CD8-positive, alpha-beta memory T cell (primary cell): ENCODE results near the gene KRTAP10-10. TPM values are rescaled to one million over a fixed set of nuclear protein-coding genes. Genes with fewer than 3 reads are reported as not detected.
"Not testable (repeated sequence)": the region's sequence is repeated elsewhere in the genome, so short reads cannot be mapped to it uniquely, and the experiment has no call there.

Experiments used
- CTCF ChIA-PET: fragments of 350-600 bp; sonication (Branson Sonifier 250); formaldehyde crosslinking; loops from one replicate; lab custom pipeline; 2021; ENCODE audit warnings: antibody characterized with exemption; lab: Charles Lee
- POLR2A ChIA-PET: fragments of 350-600 bp; sonication (Branson Sonifier 250); formaldehyde crosslinking; loops from one replicate; lab custom pipeline; 2021; ENCODE audit warnings: antibody characterized with exemption; lab: Charles Lee
- DNase-seq, 5 donors: peaks; one replicate each; pipeline versions ENCODE4 v3.0.0 to v3.0.0-alpha.2; 2020 to 2022; ENCODE audit warnings: mixed read lengths in 1 of 5
- H3K27ac ChIP-seq: one replicate; pipeline ENCODE4 v1.7.0; 2013; ENCODE audit warnings: low read depth, mild to moderate bottlenecking, low read length, moderate library complexity
- H3K27me3 ChIP-seq: 2 replicates; pipeline ENCODE4 v1.7.0; 2013; ENCODE audit warnings: low read length, mild to moderate bottlenecking; ENCODE audit not compliant: insufficient read depth, poor library complexity, severe bottlenecking
- H3K36me3 ChIP-seq: 2 replicates; pipeline ENCODE4 v1.7.0; 2013; ENCODE audit warnings: mild to moderate bottlenecking, low read length, moderate library complexity; ENCODE audit not compliant: insufficient read depth
- H3K4me1 ChIP-seq: 2 replicates; pipeline ENCODE4 v1.7.0; 2013; ENCODE audit warnings: mild to moderate bottlenecking, low read length, moderate library complexity; ENCODE audit not compliant: insufficient read depth
- H3K4me3 ChIP-seq: 2 replicates; pipeline ENCODE4 v1.7.0; 2013; ENCODE audit warnings: mild to moderate bottlenecking, low read length
- H3K9me3 ChIP-seq: 2 replicates; pipeline ENCODE4 v1.7.0; 2013; ENCODE audit warnings: mild to moderate bottlenecking, low read length
- H3K27ac Mint-ChIP-seq, 8 donors: one replicate each; pipeline ENCODE4 v1.8.0; 2020 to 2021; ENCODE audit warnings: mixed read lengths in 8 of 8, mild to moderate bottlenecking in 6 of 8, inconsistent platforms in 3 of 8, moderate library complexity in 3 of 8
- H3K27me3 Mint-ChIP-seq, 2 donors: one replicate each; pipeline ENCODE4 v1.8.0; 2020 to 2021; ENCODE audit warnings: mixed read lengths in 2 of 2, mild to moderate bottlenecking in 1 of 2, moderate library complexity in 1 of 2
- H3K36me3 Mint-ChIP-seq, 3 donors: one replicate each; pipeline ENCODE4 v1.8.0; 2020 to 2021; ENCODE audit warnings: mixed read lengths in 3 of 3, inconsistent platforms in 1 of 3, mild to moderate bottlenecking in 1 of 3
- H3K4me1 Mint-ChIP-seq, 3 donors: one replicate each; pipeline ENCODE4 v1.8.0; 2020 to 2021; ENCODE audit warnings: mixed read lengths in 3 of 3, inconsistent platforms in 1 of 3, mild to moderate bottlenecking in 1 of 3
- H3K4me3 Mint-ChIP-seq, 7 donors: one replicate each; pipeline ENCODE4 v1.8.0; 2020 to 2021; ENCODE audit warnings: mixed read lengths in 7 of 7, mild to moderate bottlenecking in 6 of 7, moderate library complexity in 4 of 7, inconsistent platforms in 2 of 7
- H3K9me3 Mint-ChIP-seq, 5 donors: one replicate each; pipeline ENCODE4 v1.8.0; 2020 to 2022; ENCODE audit warnings: mixed read lengths in 5 of 5, mild to moderate bottlenecking in 3 of 5, moderate library complexity in 2 of 5, inconsistent platforms in 1 of 5
- polyA plus RNA-seq: library from polyadenylated mRNA; unstranded; fragments of 300-500 nt; fragmentation: Illumina TruSeq; gene quantifications from one replicate; pipeline ENCODE4 v1.2.3, GENCODE V29; 2021
- total RNA-seq, 2 experiments: library from RNA; stranded (reverse); gene quantifications; one replicate each; pipeline ENCODE4 v1.2.3, GENCODE V29; 2021

The KRTAP10-10 gene
- total and polyA plus RNA-seq, 3 experiments from 2014 or later = not detected

- Histone ChIP-seq H3K9me3 (no peaks in the 10 kb centered on the region), H3K4me1 (peaks cover 29% of the 10 kb centered on the region), H3K27ac (no peak overlapping the region), H3K36me3 (no peaks in the 10 kb centered on the region), H3K4me3 (peak overlapping the region; percentile 2), H3K27me3 (no peaks in the 10 kb centered on the region)
- Mint-ChIP-seq H3K4me3 (peak overlapping the region in 5 of 7 donors; percentile 32 to 71 (median 63)), H3K27me3 (no peaks in the 10 kb centered on the region), H3K4me1 (peaks cover 38 to 50% (median 40%) of the 10 kb centered on the region in 3 donors), H3K9me3 (peaks cover 25 to 38% (median 32%) of the 10 kb centered on the region in 5 donors), H3K27ac (peak overlapping the region; percentile 56 to 96 (median 84)), H3K36me3 (peaks cover 4 to 32% (median 17%) of the 10 kb centered on the region in 3 donors)
- POLR2A ChIA-PET = no interaction called here
- DNase-seq = no peak
- CTCF ChIA-PET = interaction anchor here (1.1 to 1.5 kb wide), 3 partner anchors 11 to 27 kb away, joined by 3 read pairs; partner anchors contain the start of gene KRTAP12-3
Measured at GRCh38 chr21:44630440-44630839, 6.7 kb upstream of the KRTAP10-10 start.

DNA sequence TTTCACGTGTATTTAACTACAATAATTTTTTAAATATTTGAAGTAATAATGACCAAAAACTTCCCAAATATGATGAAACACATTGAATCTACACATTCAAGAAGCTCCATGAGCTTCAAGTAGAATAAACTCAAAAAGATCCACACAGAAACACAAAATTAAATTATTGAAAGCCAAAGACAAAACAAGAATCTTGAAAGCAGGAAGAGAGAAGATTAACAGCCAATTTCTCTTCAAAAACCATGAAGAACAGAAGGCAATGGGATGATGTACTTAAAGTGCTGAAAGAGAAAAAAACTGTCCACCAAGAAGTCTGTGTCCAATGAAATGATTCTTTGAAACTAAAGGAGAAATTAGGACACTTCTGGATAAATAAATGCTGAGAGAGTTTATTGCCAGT is 5.1 kb upstream of the KRTAP10-10 start:
- Mint-ChIP-seq H3K27ac (no peak overlapping the region), H3K9me3 (peaks cover 25 to 38% (median 32%) of the 10 kb centered on the region in 5 donors), H3K4me1 (peaks cover 25 to 34% (median 26%) of the 10 kb centered on the region in 3 donors), H3K4me3 (no peak overlapping the region), H3K27me3 (no peaks in the 10 kb centered on the region), H3K36me3 (peaks cover 4 to 32% (median 17%) of the 10 kb centered on the region in 3 donors)
- no peaks in the 10 kb centered on the region for H3K9me3 ChIP-seq
- no peak overlapping the region for H3K4me3 ChIP-seq
- H3K36me3 ChIP-seq = no peaks in the 10 kb centered on the region
- POLR2A ChIA-PET = no interaction called here
- H3K4me1 ChIP-seq = peaks cover 19% of the 10 kb centered on the region
- H3K27me3 ChIP-seq = no peaks in the 10 kb centered on the region
- CTCF ChIA-PET = no interaction called here
- no peak for DNase-seq
- H3K27ac ChIP-seq = no peak overlapping the region

GRCh38 chr21:44636209-44637017 is 743 bp upstream of the KRTAP10-10 start:
- Histone ChIP-seq H3K4me1 (no peaks in the 10 kb centered on the region), H3K9me3 (no peaks in the 10 kb centered on the region), H3K4me3 (no peak overlapping the region), H3K27me3 (no peaks in the 10 kb centered on the region), H3K27ac (no peak overlapping the region), H3K36me3 (no peaks in the 10 kb centered on the region)
- H3K9me3 Mint-ChIP-seq = peaks cover 17 to 26% (median 23%) of the 10 kb centered on the region in 5 donors
- H3K36me3 Mint-ChIP-seq = peaks cover 2 to 25% (median 5%) of the 10 kb centered on the region in 3 donors
- no peaks in the 10 kb centered on the region for H3K4me1 Mint-ChIP-seq
- H3K27ac Mint-ChIP-seq = no peak overlapping the region
- peaks cover 2 to 14% of the 10 kb centered on the region in 2 donors for H3K27me3 Mint-ChIP-seq
- ChIA-PET POLR2A (no interaction called here), CTCF (no interaction called here)
- no peak for DNase-seq
- no peak overlapping the region for H3K4me3 Mint-ChIP-seq

DNA sequence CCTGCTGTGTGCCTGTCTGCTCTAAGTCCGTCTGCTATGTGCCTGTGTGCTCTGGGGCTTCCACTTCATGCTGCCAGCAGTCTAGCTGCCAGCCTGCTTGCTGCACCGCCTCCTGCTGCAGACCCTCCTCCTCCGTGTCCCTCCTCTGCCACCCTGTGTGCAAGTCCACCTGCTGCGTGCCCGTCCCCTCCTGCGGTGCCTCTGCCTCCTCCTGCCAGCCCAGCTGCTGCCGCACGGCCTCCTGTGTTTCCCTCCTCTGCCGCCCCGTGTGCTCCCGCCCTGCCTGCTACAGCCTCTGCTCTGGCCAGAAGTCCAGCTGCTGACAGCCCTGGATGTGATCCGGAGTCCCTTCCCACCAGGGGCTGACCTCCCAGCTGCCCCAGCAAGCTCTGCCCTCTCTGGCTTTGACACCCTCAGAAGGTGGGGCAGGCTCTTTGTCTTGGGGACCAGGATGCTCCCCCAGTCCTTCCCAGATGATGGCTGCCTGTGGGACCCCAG is 744 bp downstream of the KRTAP10-10 start:
- H3K4me1 ChIP-seq, H3K9me3 ChIP-seq, DNase-seq, H3K4me1 Mint-ChIP-seq, H3K36me3 ChIP-seq, H3K4me3 Mint-ChIP-seq, H3K27me3 ChIP-seq, H3K27ac ChIP-seq, POLR2A ChIA-PET, H3K4me3 ChIP-seq: not testable (repeated sequence)
- H3K27ac Mint-ChIP-seq = peak overlapping the region in 2 of 8 donors; percentile 72 to 90
- peaks cover 0 to 18% (median 0%) of the 10 kb centered on the region in 3 donors for H3K36me3 Mint-ChIP-seq
- peaks cover 2 to 17% of the 10 kb centered on the region in 2 donors for H3K27me3 Mint-ChIP-seq
- CTCF ChIA-PET = interaction anchor here (1.5 kb wide), 1 partner anchor 18 kb away, joined by 3 read pairs; no protein-coding TSS in a partner anchor
- H3K9me3 Mint-ChIP-seq = peaks cover 7 to 16% (median 16%) of the 10 kb centered on the region in 5 donors

- H3K36me3 ChIP-seq, H3K27ac Mint-ChIP-seq, H3K4me1 Mint-ChIP-seq, H3K27me3 ChIP-seq, POLR2A ChIA-PET, H3K27ac ChIP-seq, H3K4me3 ChIP-seq, H3K4me3 Mint-ChIP-seq, H3K4me1 ChIP-seq, H3K9me3 ChIP-seq, DNase-seq: not testable (repeated sequence)
- peaks cover 2 to 17% of the 10 kb centered on the region in 2 donors for H3K27me3 Mint-ChIP-seq
- peaks cover 10 to 17% (median 16%) of the 10 kb centered on the region in 5 donors for H3K9me3 Mint-ChIP-seq
- CTCF ChIA-PET = interaction anchor here (1.5 kb wide), 1 partner anchor 19 kb away, joined by 3 read pairs; no protein-coding TSS in a partner anchor
- peaks cover 0 to 20% (median 1%) of the 10 kb centered on the region in 3 donors for H3K36me3 Mint-ChIP-seq
Measured at GRCh38 chr21:44638506-44639330, 1.6 kb downstream of the KRTAP10-10 start.

- Mint-ChIP-seq H3K27me3 (peaks cover 2 to 17% of the 10 kb centered on the region in 2 donors), H3K27ac (no peak overlapping the region), H3K4me1 (no peaks in the 10 kb centered on the region), H3K9me3 (peaks cover 15 to 23% (median 21%) of the 10 kb centered on the region in 5 donors), H3K36me3 (peaks cover 0 to 24% (median 1%) of the 10 kb centered on the region in 3 donors), H3K4me3 (no peak overlapping the region)
- Histone ChIP-seq H3K36me3 (no peaks in the 10 kb centered on the region), H3K4me1 (no peaks in the 10 kb centered on the region), H3K9me3 (no peaks in the 10 kb centered on the region), H3K27me3 (no peaks in the 10 kb centered on the region), H3K4me3 (no peak overlapping the region), H3K27ac (no peak overlapping the region)
- no peak for DNase-seq
- CTCF ChIA-PET = no interaction called here
- POLR2A ChIA-PET = no interaction called here
Measured at GRCh38 chr21:44639331-44639655, 2.1 kb downstream of the KRTAP10-10 start.

- Mint-ChIP-seq H3K27me3 (peaks cover 2 to 17% of the 10 kb centered on the region in 2 donors), H3K36me3 (peaks cover 1 to 31% (median 5%) of the 10 kb centered on the region in 3 donors), H3K9me3 (peaks cover 24 to 34% (median 32%) of the 10 kb centered on the region in 5 donors), H3K27ac (no peak overlapping the region), H3K4me3 (no peak overlapping the region), H3K4me1 (no peaks in the 10 kb centered on the region)
- H3K4me3 ChIP-seq = no peak overlapping the region
- no peaks in the 10 kb centered on the region for H3K36me3 ChIP-seq
- H3K27me3 ChIP-seq = no peaks in the 10 kb centered on the region
- no peaks in the 10 kb centered on the region for H3K4me1 ChIP-seq
- ChIA-PET POLR2A (no interaction called here), CTCF (no interaction called here)
- no peaks in the 10 kb centered on the region for H3K9me3 ChIP-seq
- H3K27ac ChIP-seq = no peak overlapping the region
- no peak for DNase-seq
Measured at GRCh38 chr21:44640761-44641160, 3.6 kb downstream of the KRTAP10-10 start.
